Neural cell (in vitro differentiated cells): ENCODE measurements around the gene CNTNAP5. TPM values are rescaled to one million over a fixed set of nuclear protein-coding genes. Genes with fewer than 3 reads are reported as not detected.

Experiments
- H2AFZ ChIP-seq: fragments of 200-600, 300-800 bp; sonication (generic), shearing (Covaris generic); 2 replicates; pipeline ENCODE4 v1.6.0; 2014; ENCODE audit warnings: low read depth, mild to moderate bottlenecking, antibody characterized with exemption, low read length, moderate library complexity
- H3F3A ChIP-seq: fragments of 200-600 bp; shearing (Covaris generic); 2 replicates; pipeline ENCODE4 v1.6.1; 2016; ENCODE audit warnings: mild to moderate bottlenecking, moderate library complexity, mixed read lengths, antibody characterized with exemption, low read length; ENCODE audit not compliant: insufficient read depth, poor library complexity, severe bottlenecking
- H3K27ac ChIP-seq: fragments of 200-600, 300-800 bp; sonication (generic), shearing (Covaris generic); 2 replicates; pipeline ENCODE4 v1.5.1; 2014; ENCODE audit warnings: mild to moderate bottlenecking, low read length, moderate library complexity
- H3K27me3 ChIP-seq: fragments of 300-800, 200-600 bp; sonication (generic), shearing (Covaris generic); 2 replicates; pipeline ENCODE4 v1.6.0; 2014; ENCODE audit warnings: mild to moderate bottlenecking, low read depth, low read length, moderate library complexity; ENCODE audit not compliant: insufficient read depth
- H3K36me3 ChIP-seq: fragments of 300-800, 200-600 bp; sonication (generic), shearing (Covaris generic); 2 replicates; pipeline ENCODE4 v1.5.1; 2014; ENCODE audit warnings: mild to moderate bottlenecking, antibody characterized with exemption, low read length, moderate library complexity; ENCODE audit not compliant: insufficient read depth
- H3K4me2 ChIP-seq: fragments of 300-800, 200-600 bp; sonication (generic), shearing (Covaris generic); 2 replicates; pipeline ENCODE4 v1.6.0; 2014; ENCODE audit warnings: mild to moderate bottlenecking, low read length
- H3K4me3 ChIP-seq: fragments of 300-800, 200-600 bp; sonication (generic), shearing (Covaris generic); 2 replicates; pipeline ENCODE4 v1.5.1; 2014; ENCODE audit warnings: mild to moderate bottlenecking, low read length, moderate library complexity
- H3K79me2 ChIP-seq: fragments of 200-600 bp; shearing (Covaris generic); replicated peaks from 2 replicates; pipeline ENCODE4 v1.6.0; 2014; ENCODE audit warnings: mild to moderate bottlenecking, low read length, moderate library complexity; ENCODE audit not compliant: insufficient read depth
- H3K9ac ChIP-seq: fragments of 300-800, 200-600 bp; sonication (generic), shearing (Covaris generic); 2 replicates; pipeline ENCODE4 v1.6.1; 2016; ENCODE audit warnings: mild to moderate bottlenecking, low read length, mixed read lengths
- H3K9me2 ChIP-seq: fragments of 200-600 bp; shearing (Covaris generic); 2 replicates; pipeline ENCODE4 v1.6.1; 2016; ENCODE audit warnings: mild to moderate bottlenecking, low read length, mixed read lengths; ENCODE audit not compliant: insufficient read depth
- H3K9me3 ChIP-seq: fragments of 200-600, 300-800 bp; sonication (generic), shearing (Covaris generic); 2 replicates; pipeline ENCODE4 v1.6.1; 2016; ENCODE audit warnings: mild to moderate bottlenecking, mixed run types, low read length, moderate library complexity, mixed read lengths
- H4K20me1 ChIP-seq: fragments of 200-600 bp; shearing (Covaris generic); 2 replicates; pipeline ENCODE4 v1.6.1; 2016; ENCODE audit warnings: mild to moderate bottlenecking, mixed run types; ENCODE audit not compliant: insufficient read depth
- CTCF ChIP-seq: fragments of 450-650 bp; IDR thresholded peaks from 2 replicates; pipeline ENCODE4 v1.5.1; 2014; ENCODE audit warnings: antibody characterized with exemption, mild to moderate bottlenecking, moderate library complexity; ENCODE audit not compliant: poor library complexity, severe bottlenecking
- EP300 ChIP-seq: fragments of 450-650 bp; conservative IDR thresholded peaks from 2 replicates; pipeline ENCODE4 v1.6.1; 2014; ENCODE audit warnings: antibody characterized with exemption, mild to moderate bottlenecking, moderate library complexity; ENCODE audit not compliant: poor library complexity, severe bottlenecking
- EZH2 ChIP-seq: fragments of 200-600, 300-800 bp; shearing (Covaris generic), sonication (generic); IDR thresholded peaks from 2 replicates; pipeline ENCODE4 v1.6.1; 2014; ENCODE audit warnings: antibody characterized with exemption, low read length, borderline replicate concordance, mild to moderate bottlenecking; ENCODE audit not compliant: insufficient read depth, poor library complexity, severe bottlenecking
- MXI1 ChIP-seq: fragments of 450-650 bp; conservative IDR thresholded peaks from 2 replicates; pipeline ENCODE4 v1.6.1; 2014; ENCODE audit warnings: antibody characterized with exemption, mild to moderate bottlenecking; ENCODE audit not compliant: poor library complexity, severe bottlenecking
- POLR2AphosphoS5 ChIP-seq: IDR thresholded peaks from 2 replicates; pipeline ENCODE4 v1.6.1; 2012
- RAD21 ChIP-seq: fragments of 450-650 bp; conservative IDR thresholded peaks from 2 replicates; pipeline ENCODE4 v1.6.1; 2014; ENCODE audit warnings: antibody characterized with exemption, mild to moderate bottlenecking, moderate library complexity
- SMC3 ChIP-seq: fragments of 450-650 bp; conservative IDR thresholded peaks from 2 replicates; pipeline ENCODE4 v1.6.1; 2014; ENCODE audit warnings: antibody characterized with exemption, mild to moderate bottlenecking, moderate library complexity; ENCODE audit not compliant: poor library complexity
- TAF1 ChIP-seq: IDR thresholded peaks from 2 replicates; pipeline ENCODE4 v1.6.1; 2012; ENCODE audit warnings: low read depth
- polyA plus RNA-seq: library from polyadenylated mRNA; depleted of rRNA; stranded (reverse); fragments of >200 nt; gene quantifications from 2 replicates; pipeline ENCODE4 v1.2.3, GENCODE V29; 2014
- TF ChIP-seq, protein P1 (sequence below): IDR thresholded peaks from 2 replicates; pipeline ENCODE4 v1.6.1; 2012; ENCODE audit warnings: borderline replicate concordance

The CNTNAP5 gene
- polyA plus RNA-seq, 1 donor from 2014 or later, result 19.3 TPM

- no peaks in the 10 kb centered on the region for H3K9me3 ChIP-seq
- no peak overlapping the region for H2AFZ ChIP-seq
- H3K4me2 ChIP-seq, result no peak overlapping the region
- H3K27ac ChIP-seq, result no peak overlapping the region
- no peak overlapping the region for H3K4me3 ChIP-seq
- no peaks in the 10 kb centered on the region for H3K79me2 ChIP-seq
- H3F3A ChIP-seq, result no peaks in the 10 kb centered on the region
- no peak overlapping the region for H3K9ac ChIP-seq
- TF ChIP-seq, protein P1, sequence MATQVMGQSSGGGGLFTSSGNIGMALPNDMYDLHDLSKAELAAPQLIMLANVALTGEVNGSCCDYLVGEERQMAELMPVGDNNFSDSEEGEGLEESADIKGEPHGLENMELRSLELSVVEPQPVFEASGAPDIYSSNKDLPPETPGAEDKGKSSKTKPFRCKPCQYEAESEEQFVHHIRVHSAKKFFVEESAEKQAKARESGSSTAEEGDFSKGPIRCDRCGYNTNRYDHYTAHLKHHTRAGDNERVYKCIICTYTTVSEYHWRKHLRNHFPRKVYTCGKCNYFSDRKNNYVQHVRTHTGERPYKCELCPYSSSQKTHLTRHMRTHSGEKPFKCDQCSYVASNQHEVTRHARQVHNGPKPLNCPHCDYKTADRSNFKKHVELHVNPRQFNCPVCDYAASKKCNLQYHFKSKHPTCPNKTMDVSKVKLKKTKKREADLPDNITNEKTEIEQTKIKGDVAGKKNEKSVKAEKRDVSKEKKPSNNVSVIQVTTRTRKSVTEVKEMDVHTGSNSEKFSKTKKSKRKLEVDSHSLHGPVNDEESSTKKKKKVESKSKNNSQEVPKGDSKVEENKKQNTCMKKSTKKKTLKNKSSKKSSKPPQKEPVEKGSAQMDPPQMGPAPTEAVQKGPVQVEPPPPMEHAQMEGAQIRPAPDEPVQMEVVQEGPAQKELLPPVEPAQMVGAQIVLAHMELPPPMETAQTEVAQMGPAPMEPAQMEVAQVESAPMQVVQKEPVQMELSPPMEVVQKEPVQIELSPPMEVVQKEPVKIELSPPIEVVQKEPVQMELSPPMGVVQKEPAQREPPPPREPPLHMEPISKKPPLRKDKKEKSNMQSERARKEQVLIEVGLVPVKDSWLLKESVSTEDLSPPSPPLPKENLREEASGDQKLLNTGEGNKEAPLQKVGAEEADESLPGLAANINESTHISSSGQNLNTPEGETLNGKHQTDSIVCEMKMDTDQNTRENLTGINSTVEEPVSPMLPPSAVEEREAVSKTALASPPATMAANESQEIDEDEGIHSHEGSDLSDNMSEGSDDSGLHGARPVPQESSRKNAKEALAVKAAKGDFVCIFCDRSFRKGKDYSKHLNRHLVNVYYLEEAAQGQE, result no peak
- TF ChIP-seq POLR2AphosphoS5 (no peak), EZH2 (no peak), CTCF (no peak), MXI1 (no peak), SMC3 (no peak), TAF1 (no peak), RAD21 (no peak), EP300 (no peak)
- no peaks in the 10 kb centered on the region for H4K20me1 ChIP-seq
- no peaks in the 10 kb centered on the region for H3K9me2 ChIP-seq
- no peaks in the 10 kb centered on the region for H3K36me3 ChIP-seq
- H3K27me3 ChIP-seq, result no peaks in the 10 kb centered on the region
Observed at GRCh38 chr2:124149571-124149970, 124.5 kb downstream of the CNTNAP5 start.

DNA sequence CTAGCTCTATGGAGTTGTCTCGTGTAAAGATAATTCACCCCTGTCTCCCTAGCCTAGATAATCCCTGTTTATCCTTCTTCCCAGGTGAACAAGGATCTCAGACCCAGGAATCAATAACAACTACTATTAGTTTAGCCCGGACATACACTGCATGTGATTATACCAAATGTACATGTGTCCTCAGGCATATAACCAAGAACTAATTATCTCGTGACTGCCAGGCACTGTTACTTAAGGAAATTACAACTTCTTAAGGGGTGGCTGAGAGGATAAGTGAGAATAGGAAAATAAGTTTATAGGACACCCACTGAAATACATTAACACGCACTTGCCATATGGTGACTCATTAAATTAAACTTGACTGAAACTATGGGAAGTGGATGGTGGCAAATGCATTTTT lies 126.6 kb downstream of the CNTNAP5 start:
- no peaks in the 10 kb centered on the region for H3K27me3 ChIP-seq
- no peak overlapping the region for H3K27ac ChIP-seq
- no peaks in the 10 kb centered on the region for H4K20me1 ChIP-seq
- no peaks in the 10 kb centered on the region for H3F3A ChIP-seq
- H3K9me3 ChIP-seq, result no peaks in the 10 kb centered on the region
- H3K9me2 ChIP-seq, result no peaks in the 10 kb centered on the region
- no peaks in the 10 kb centered on the region for H3K79me2 ChIP-seq
- H3K36me3 ChIP-seq, result no peaks in the 10 kb centered on the region
- no peak overlapping the region for H3K9ac ChIP-seq
- no peak overlapping the region for H3K4me3 ChIP-seq
- TF ChIP-seq TAF1 (no peak), MXI1 (no peak), SMC3 (no peak), RAD21 (no peak), EP300 (no peak), CTCF (no peak), POLR2AphosphoS5 (no peak), EZH2 (no peak)
- TF ChIP-seq, protein P1, result no peak
- H3K4me2 ChIP-seq, result no peak overlapping the region
- H2AFZ ChIP-seq, result no peak overlapping the region
